Endometrial microvascular endothelial cells (primary cell): ENCODE data around the gene HTT. TPM values are rescaled to one million over a fixed set of nuclear protein-coding genes. Genes with fewer than 3 reads are reported as not detected.
"Not testable (repeated sequence)": the region's sequence is repeated elsewhere in the genome, so short reads cannot be mapped to it uniquely, and the experiment has no call there.

Experiments
- in situ Hi-C: cut with HindIII; loops from 2 replicates; pipeline ENCODE4 v1.10.0; 2017; ENCODE audit warnings: low sequenced_read_pairs, low pct_unique_long_range_greater_than_20kb; ENCODE audit errors: inconsistent ontology term
- total RNA-seq: library from RNA; depleted of rRNA; stranded (reverse); fragments of >200 nt; gene quantifications from one replicate; pipeline ENCODE4 v1.2.3, GENCODE V29; 2015; ENCODE audit errors: inconsistent ontology term

Gene HTT
- total RNA-seq, 1 donor from 2014 or later: 36.3 TPM

DNA sequence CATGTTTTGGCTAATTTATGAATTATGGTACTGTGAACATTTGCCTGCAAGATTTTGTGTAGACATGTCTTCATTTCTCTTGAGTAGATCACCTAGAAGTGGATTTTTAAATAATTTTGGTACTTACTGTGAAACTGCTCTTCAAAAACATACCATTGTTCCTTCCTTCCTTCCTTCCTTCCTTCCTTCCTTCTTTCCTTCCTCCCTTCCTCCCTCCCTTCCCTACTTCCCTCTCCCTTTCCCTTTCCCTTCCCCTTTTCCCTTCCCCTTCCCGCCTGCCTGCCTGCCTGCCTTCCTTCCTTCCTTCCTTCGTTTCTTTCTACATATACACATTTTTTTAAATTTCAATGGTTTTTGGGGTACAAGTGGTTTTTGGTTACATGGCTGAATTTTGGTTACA is 63.4 kb downstream of the HTT start:
- in situ Hi-C loops: no loop called here

DNA sequence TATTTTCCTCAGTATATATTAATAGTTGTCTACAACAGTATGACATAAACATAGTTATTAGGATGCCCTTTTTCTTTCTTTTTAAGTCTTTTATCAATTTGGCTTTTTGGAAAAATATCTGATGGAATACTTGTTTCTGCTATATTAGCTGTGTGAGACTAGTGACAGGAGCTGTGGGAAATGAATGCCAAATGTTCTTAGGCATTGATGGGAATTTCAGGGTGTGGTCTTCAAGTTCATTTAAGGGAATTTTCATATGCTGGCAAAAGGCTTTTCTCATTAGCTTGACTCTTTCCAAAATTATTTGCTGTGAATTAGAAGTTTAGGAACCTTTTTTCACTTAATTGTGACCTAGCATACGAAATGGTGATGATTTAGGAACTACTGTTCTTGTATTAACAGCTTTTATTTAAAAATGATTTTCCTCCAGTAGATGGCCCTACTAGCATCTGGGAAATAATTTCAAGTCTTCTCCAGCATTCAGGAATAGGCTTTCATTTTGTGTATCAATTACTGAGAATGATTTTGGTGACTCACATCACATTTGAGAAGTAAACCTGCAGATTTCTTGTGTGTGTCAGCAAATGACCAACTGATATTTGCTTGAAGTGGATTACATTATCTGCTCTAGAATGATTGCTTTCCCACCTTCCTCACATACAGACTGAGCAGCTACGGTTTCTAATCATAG is 70.9 kb downstream of the HTT start:
- in situ Hi-C loops: no loop called here

DNA sequence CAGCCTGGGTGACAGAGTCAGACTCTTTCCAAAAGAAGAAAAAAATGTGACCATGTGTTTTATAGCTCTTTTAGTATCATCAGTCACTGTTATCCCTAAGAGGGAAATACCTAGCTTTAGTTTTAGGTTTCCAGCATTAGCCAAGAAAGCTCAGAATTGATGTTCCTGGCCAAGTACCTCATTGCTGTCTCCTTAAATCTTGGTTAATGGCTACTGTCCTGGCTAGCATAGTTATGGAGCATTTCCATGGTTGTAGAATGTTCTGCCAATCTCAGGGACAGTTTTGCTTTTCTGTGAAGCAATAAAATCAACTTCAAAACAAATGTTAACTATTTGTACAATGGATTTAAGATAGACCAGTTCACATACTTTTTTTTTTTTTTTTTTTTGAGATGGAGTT is 74.4 kb downstream of the HTT start:
- in situ Hi-C loops: no loop called here

DNA sequence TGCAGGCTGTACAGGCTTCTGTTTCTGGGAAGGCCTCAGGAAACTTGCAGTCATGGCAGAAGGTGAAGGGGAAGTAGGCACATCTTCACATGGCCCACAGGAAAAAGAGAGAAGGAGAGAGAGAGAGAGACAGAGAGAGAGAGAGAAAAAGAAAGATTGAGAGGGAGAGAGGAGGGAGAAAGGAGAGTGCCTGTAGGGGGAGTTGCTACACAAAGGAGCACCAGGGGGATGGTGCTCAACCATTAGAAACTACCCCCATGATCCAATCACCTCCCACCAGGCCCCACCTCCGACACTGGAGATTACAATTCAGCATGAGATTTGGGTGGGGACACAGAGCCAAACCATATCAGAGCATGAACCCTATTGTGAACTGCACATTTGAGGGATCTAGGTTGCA is 76.8 kb downstream of the HTT start:
- in situ Hi-C loops: not testable (repeated sequence)

DNA sequence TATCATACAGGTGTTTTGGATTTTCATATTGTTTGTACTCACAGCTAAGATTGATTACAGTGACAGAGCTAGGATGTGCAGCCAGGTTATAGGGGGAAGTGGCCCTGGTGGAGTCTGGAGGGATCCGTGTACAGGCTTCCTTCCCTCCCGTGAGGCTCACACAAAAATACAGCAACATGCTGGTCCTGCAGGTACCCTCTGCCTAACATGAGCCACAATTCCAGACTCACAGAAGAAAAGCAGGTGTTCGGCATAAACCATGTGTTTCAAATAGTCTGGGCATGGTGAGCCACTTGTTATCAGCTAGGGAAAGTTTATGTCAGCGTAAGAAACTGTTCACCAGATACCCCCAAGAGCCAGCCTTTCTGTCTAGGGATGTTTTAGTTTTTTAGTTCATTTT is 82.9 kb downstream of the HTT start:
- in situ Hi-C loops: no loop called here

DNA sequence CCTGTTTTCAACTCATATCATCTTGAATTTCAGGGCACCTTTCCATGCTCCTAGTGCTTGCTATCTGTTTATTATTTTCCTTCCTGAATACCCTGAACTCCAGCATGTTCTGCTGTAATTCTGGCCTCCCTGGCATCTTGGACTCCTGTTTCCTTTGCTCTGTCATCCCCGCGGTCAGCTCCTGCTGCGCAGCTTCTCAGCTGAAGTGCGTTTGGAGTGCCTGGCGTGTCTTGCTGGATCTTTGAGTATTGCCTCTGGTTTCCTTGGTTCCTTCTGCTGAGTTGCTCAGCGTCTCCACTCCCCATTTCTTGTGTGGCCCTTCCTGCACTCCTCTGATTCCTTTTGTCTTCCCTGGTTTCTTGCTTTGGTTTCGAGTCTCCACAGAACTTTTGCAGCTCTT is 84.4 kb downstream of the HTT start:
- in situ Hi-C loops: no loop called here

GRCh38 chr4:3160438-3160837 is 86.0 kb downstream of the HTT start:
- in situ Hi-C loops: no loop called here

DNA sequence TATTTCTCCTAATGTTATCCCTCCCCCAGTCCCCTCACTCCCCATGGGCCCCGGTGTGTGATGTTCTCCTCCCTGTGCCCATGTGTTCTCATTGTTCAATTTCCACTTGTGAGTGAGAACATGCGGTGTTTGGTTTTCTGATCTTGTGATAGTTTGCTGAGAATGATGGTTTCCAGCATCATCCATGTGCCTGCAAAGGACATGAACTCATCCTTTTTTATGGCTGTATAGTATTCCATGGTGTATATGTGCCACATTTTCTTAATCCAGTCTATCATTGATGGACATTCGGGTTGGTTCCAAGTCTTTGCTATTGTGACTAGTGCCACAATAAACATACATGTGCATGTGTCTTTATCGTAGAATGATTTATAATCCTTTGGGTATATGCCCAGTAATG is 86.6 kb downstream of the HTT start:
- in situ Hi-C loops: not testable (repeated sequence)

- in situ Hi-C loops: not testable (repeated sequence)
Observed at GRCh38 chr4:3166434-3166833, 92.0 kb downstream of the HTT start.

GRCh38 chr4:3168029-3168428 is 93.5 kb downstream of the HTT start:
- in situ Hi-C loops: no loop called here

DNA sequence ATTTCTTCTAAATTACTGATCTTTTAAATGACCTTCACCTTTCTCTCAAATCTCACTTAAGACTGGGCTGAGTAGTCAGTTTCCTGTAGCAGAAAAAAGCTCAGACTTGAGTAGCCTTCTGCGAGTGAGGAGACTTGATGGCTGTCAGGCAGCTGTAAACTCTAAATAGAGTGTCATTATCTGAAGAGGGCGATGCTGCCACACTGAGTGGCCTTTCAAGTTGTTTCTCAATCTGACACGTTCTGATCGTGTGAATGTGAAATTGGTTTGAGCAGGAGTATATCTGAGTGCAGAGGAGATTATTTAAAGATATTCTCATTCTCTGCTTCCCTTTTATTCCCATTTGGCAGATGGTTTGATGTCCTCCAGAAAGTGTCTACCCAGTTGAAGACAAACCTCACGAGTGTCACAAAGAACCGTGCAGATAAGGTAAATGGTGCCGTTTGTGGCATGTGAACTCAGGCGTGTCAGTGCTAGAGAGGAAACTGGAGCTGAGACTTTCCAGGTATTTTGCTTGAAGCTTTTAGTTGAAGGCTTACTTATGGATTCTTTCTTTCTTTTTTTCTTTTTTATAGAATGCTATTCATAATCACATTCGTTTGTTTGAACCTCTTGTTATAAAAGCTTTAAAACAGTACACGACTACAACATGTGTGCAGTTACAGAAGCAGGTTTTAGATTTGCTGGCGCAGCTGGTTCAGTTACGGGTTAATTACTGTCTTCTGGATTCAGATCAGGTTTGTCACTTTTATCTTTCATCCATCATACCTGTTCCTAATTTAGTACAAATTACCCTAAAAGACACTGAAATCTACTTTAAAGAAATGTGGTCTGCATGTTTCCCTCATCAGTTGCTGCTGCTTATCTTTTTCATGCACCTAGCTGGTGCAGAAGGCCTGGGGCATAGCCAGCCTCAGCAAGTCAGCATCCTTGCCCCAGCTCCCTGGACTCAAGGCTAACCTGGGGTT is 100.2 kb downstream of the HTT start:
- in situ Hi-C loops: no loop called here

DNA sequence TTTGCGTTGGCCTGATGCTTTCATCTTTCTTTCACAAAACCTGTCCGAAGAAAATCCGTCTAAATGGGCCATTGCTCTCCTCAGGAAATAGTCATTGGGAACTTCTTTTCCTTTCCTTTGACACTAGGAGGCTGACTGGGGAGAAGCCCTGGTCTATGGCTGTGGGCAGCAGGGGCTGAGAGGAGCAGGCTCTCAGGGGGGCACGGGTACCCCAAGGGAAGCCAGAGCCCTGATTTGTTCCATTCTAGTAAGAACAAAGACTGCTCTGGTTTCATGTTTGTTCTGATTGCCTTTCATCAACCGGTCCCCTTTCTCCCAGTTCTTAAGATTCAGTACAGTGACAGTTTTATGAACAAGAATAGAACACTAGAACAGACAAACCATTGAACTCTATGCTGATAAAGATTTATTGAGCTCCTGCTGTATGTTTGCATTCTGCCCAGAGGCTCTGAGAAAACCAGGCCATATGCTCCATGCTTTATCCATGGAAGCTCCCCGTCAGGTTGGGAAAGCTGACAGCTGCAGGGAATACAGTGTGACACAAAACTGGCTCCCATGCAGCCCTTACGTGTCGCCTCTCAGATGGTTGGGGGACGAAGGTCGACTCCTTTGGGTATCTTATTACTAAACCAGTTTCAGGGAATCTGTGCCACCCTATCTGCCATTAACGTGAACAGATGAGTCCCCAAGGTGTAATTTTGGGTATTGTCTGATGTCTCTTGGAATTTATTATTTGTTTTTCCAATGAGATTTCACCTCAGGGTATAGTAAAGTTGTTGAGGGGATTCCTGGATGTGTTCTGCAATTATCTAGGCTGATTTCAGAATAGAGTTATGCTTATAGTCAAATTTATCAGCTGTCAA is 102.1 kb downstream of the HTT start:
- in situ Hi-C loops: no loop called here

DNA sequence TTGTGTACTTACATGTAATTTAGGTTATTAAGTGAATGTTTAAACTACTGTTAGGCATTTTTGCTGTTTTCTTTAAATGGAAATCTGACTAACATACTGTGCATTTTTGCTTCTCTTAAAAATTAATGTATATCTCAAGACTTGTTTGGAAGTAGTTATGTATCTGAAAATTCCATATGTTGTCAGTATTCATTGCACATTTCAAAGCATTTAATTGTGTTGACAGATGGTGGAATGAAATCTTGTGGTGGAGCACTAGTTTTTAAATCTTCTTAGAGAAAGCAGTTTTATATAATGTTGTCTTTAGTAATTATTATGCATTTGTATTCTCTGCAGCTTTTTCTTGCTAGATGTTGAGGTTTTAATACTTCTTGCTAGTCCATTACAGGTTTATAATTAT is 102.9 kb downstream of the HTT start:
- in situ Hi-C loops: no loop called here

DNA sequence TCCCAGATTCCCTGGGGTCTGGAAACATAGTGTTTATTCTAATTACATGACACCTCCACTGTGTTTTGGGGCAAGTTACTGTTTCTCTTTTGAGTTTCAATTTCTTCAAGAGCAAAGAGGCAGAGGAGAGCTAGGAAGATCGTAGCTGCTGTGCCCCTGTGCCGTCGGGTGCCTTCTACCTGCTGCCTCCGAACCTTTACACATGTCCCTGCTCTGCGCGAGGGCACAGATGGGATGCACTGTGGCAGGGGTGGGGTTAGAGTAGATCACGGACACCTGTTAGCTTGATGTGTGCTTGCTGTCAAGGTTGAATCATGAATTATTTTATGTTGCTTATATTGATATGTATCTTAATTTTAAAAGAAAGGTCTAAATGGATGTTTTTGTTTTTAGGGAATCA is 103.4 kb downstream of the HTT start:
- in situ Hi-C loops: no loop called here

DNA sequence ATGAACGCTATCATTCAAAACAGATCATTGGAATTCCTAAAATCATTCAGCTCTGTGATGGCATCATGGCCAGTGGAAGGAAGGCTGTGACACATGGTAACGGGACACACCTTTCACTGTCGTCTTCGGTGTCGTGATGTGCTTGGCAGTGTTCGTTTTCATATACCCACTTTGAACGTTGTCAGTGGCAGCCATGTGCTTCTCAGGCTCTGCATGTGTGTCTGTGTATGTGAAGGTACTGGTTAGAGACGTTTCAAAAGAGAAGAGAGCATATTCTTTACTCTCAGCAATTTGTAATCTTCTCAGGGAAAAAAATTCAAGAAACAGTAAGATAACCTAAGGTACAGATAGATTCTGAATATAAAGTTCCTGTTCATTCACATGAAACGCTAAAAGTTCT is 103.9 kb downstream of the HTT start:
- in situ Hi-C loops: no loop called here

DNA sequence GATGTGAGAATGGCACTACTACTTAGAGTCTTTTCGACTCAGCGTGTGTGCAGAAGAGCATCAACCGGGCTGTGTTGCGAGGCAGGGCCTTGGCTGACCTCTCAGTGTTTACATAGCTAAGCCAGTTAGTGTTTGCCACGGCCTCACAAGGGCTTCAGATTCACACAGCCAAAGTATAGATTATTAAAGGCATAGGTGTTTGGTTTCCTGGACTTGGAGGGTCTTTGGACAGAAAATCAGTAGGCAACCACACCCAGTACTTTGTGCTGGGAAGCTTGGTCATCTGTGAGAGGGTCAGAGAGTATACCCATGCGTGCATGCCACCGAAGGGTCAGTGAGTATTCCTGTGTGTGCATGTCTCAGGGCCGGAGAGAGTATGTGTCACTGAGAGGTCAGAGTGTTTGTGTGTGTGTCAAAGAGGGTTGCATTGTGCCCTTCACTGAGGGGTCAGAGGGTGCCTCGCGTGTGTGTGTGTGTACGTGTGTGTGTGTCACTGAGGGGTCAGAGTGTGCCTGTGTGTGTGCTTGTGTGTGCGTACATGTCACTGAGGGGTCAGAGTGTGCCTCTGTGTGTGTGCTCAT is 104.7 kb downstream of the HTT start:
- in situ Hi-C loops: no loop called here

GRCh38 chr4:3183008-3183407 is 108.5 kb downstream of the HTT start:
- in situ Hi-C loops: no loop called here

GRCh38 chr4:3184725-3185124 is 110.2 kb downstream of the HTT start:
- in situ Hi-C loops: no loop called here

DNA sequence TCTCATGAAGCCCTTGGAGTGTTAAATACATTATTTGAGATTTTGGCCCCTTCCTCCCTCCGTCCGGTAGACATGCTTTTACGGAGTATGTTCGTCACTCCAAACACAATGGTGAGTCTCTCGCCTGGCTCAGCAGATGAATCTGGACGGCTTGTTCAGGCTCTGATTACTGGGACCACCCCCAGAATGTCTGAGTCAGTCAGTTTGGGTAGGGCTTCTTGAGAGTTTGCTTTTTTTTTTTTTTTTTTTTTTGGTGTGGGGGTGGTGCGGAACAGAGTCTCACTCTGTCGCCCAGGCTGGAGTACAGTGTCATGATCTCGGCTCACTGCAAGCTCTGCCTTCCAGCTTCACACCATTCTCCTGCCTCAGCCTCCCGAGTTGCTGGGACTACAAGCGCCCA is 112.1 kb downstream of the HTT start:
- in situ Hi-C loops: no loop called here
